Endothelial cell of umbilical vein (primary cell): ENCODE measurements around the gene MMP27. TPM values are rescaled to one million over a fixed set of nuclear protein-coding genes. Genes with fewer than 3 reads are reported as not detected.

Source experiments
- BruUV-seq: library from RNA; stranded (reverse); fragments of 400-500 nt; replicated peaks from 2 replicates; lab custom pipeline; 2021; lab: Mats Ljungman, UMichigan
- CTCF ChIA-PET: fragments of 300-600, 350-600 bp; sonication (Branson Sonifier 250); formaldehyde crosslinking; loops from one replicate; lab custom pipeline; 2021; ENCODE audit warnings: antibody characterized with exemption, inconsistent platforms; lab: Charles Lee
- POLR2A ChIA-PET: fragments of 300-600, 350-600 bp; sonication (Branson Sonifier 250); formaldehyde crosslinking; loops from one replicate; lab custom pipeline; 2021; ENCODE audit warnings: antibody characterized with exemption, inconsistent platforms; lab: Charles Lee
- DNase-seq: peaks from one replicate; pipeline ENCODE4 v3.0.0-alpha.2; 2011; ENCODE audit warnings: low read depth, low spot score
- FAIRE-seq: peaks from 2 replicates; lab custom pipeline; 2011; peaks lifted over from hg19 to GRCh38; lab: Jason Lieb, UNC
- H2AFZ ChIP-seq: 2 replicates; pipeline ENCODE4 v1.6.0; 2012; ENCODE audit warnings: low read depth, low read length, control low read depth, inconsistent platforms
- H3K27ac ChIP-seq: 2 replicates; pipeline ENCODE4 v1.5.1; 2011; ENCODE audit warnings: low read depth, mild to moderate bottlenecking, control low read depth, low read length, moderate library complexity; ENCODE audit not compliant: insufficient read depth
- H3K27me3 ChIP-seq, 2 experiments: 2 replicates each; pipeline versions ENCODE4 v1.6.0 to v1.6.1; 2011; ENCODE audit warnings: low read length in 2 of 2, mixed read lengths in 1 of 2; ENCODE audit not compliant: control insufficient read depth in 2 of 2, insufficient read depth in 2 of 2
- H3K36me3 ChIP-seq, 2 experiments: 2 replicates in 1 of 2; 3 replicates in 1 of 2; pipeline ENCODE4 v1.5.1; 2011; ENCODE audit warnings: low read length in 2 of 2, mild to moderate bottlenecking in 1 of 2, moderate library complexity in 1 of 2; ENCODE audit not compliant: control insufficient read depth in 2 of 2, insufficient read depth in 2 of 2; ENCODE audit errors: extremely low read depth in 1 of 2
- H3K4me1 ChIP-seq: 3 replicates; pipeline ENCODE4 v1.5.1; 2011; ENCODE audit warnings: mild to moderate bottlenecking, low read length; ENCODE audit not compliant: control insufficient read depth, insufficient read depth; ENCODE audit errors: extremely low read depth
- H3K4me2 ChIP-seq: 2 replicates; pipeline ENCODE4 v1.6.1; 2011; ENCODE audit warnings: low read length, control low read depth, mixed read lengths; ENCODE audit not compliant: insufficient read depth
- H3K4me3 ChIP-seq, 3 experiments: fragments of 200-600 bp in 1 of 3; sonication (generic), shearing (Covaris generic) in 1 of 3; replicated peaks in 1 of 3; 2 replicates each; pipeline ENCODE4 v1.5.1; 2011 to 2016; ENCODE audit warnings: control low read depth in 3 of 3, low read length in 3 of 3, mild to moderate bottlenecking in 2 of 3, inconsistent platforms in 1 of 3, low read depth in 1 of 3, moderate library complexity in 1 of 3; ENCODE audit not compliant: insufficient read depth in 1 of 3
- H3K79me2 ChIP-seq: 2 replicates; pipeline ENCODE4 v1.6.0; 2012; ENCODE audit warnings: low read length, inconsistent platforms; ENCODE audit not compliant: control insufficient read depth, insufficient read depth
- H3K9ac ChIP-seq: replicated peaks from 2 replicates; pipeline ENCODE3; 2011; ENCODE audit warnings: low read length, control low read depth; ENCODE audit not compliant: insufficient read depth; ENCODE audit errors: extremely low read depth
- H3K9me1 ChIP-seq: replicated peaks from 3 replicates; pipeline ENCODE4 v1.6.0; 2011; ENCODE audit warnings: mild to moderate bottlenecking, low read length; ENCODE audit not compliant: control insufficient read depth, insufficient read depth; ENCODE audit errors: extremely low read depth
- H3K9me3 ChIP-seq: replicated peaks from 2 replicates; pipeline ENCODE4 v1.5.1; 2012; ENCODE audit warnings: low read length, inconsistent platforms; ENCODE audit not compliant: control insufficient read depth, insufficient read depth
- H4K20me1 ChIP-seq: replicated peaks from 2 replicates; pipeline ENCODE3; 2011; ENCODE audit warnings: mild to moderate bottlenecking, low read length; ENCODE audit not compliant: control insufficient read depth, insufficient read depth; ENCODE audit errors: extremely low read depth
- EZH2 ChIP-seq: IDR thresholded peaks from 2 replicates; pipeline ENCODE4 v1.6.1; 2012; ENCODE audit warnings: borderline replicate concordance, low read depth, mild to moderate bottlenecking, moderate library complexity, low read length, inconsistent platforms; ENCODE audit not compliant: severe bottlenecking
- GATA2 ChIP-seq: IDR thresholded peaks from 2 replicates; pipeline ENCODE4 v1.7.0; 2011; ENCODE audit warnings: low read depth, mild to moderate bottlenecking, moderate library complexity, mixed read lengths, low read length; ENCODE audit not compliant: insufficient read length, insufficient read depth
- MYC ChIP-seq: IDR thresholded peaks from one replicate; pipeline ENCODE4 v1.6.1; 2011; ENCODE audit warnings: mild to moderate bottlenecking, low read depth, low read length
- POLR2A ChIP-seq: IDR thresholded peaks from 2 replicates; pipeline ENCODE4 v1.6.1; 2012; ENCODE audit warnings: low read depth, mild to moderate bottlenecking, control low read depth, low read length
- POLR2AphosphoS5 ChIP-seq: IDR thresholded peaks from 2 replicates; pipeline ENCODE4 v1.6.1; 2012; ENCODE audit warnings: low read depth, mild to moderate bottlenecking, control low read depth, low read length, moderate library complexity; ENCODE audit not compliant: insufficient read depth
- dilution Hi-C: fragments of 300-500 bp; cut with MboI; formaldehyde crosslinking; loops from one replicate; pipeline ENCODE4 v1.15.0; 2019; ENCODE audit warnings: low sequenced_read_pairs; ENCODE audit not compliant: extremely low pct_ligation_motif_present
- intact Hi-C: fragments of 100-400 bp; cut with micrococcal nuclease; formaldehyde crosslinking; loops from one replicate; pipeline ENCODE4 v1.10.0; 2022
- polyA plus RNA-seq, 4 experiments: library from polyadenylated mRNA; depleted of rRNA in 3 of 4; stranded (reverse) in 3 of 4; unstranded in 1 of 4; fragments of >200 nt; gene quantifications; 2 replicates each; pipeline versions ENCODE4 v1.2.1 to v1.2.3, GENCODE V29; 2011 to 2012; ENCODE audit warnings: missing spikeins in 1 of 4
- total RNA-seq: library from RNA; stranded (reverse); gene quantifications from 2 replicates; pipeline ENCODE4 v1.2.3, GENCODE V29; 2021
- TF ChIP-seq, protein P1 (sequence below), 2 donors: IDR thresholded peaks; 1 replicate in 1 of 2; 2 replicates in 1 of 2; pipeline ENCODE4 v1.5.1; 2011; ENCODE audit warnings: low read length in 2 of 2, mild to moderate bottlenecking in 2 of 2, moderate library complexity in 2 of 2, control low read depth in 1 of 2, inconsistent platforms in 1 of 2, low read depth in 1 of 2; ENCODE audit not compliant: insufficient read depth in 1 of 2; ENCODE audit errors: extremely low read depth in 1 of 2
- TF ChIP-seq, protein P2 (sequence below): IDR thresholded peaks from 2 replicates; pipeline ENCODE4 v1.6.1; 2011; ENCODE audit not compliant: insufficient read depth, insufficient read length

MMP27 gene
- total and polyA plus RNA-seq, 2 donors (not counting 3 experiments of a cell fraction or from before 2014, with no cell fraction given) = not detected

DNA sequence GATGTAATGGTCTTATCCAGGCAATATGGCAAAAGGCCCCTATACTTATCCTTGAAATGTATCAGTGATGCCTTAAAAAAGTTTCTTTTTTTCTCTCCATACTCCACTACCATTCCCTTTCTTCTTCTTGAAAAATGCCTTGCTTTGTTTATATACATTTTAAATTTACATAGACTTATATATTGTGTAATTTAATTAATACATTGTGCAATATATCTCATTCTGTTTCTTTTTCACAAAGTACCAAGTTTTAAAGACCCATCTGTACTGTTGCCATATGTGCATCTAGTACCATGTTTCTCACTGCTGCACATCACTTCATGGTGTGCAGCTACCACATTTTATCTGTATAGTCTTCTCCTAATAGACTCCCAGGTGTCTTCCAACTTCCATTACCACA is 11.7 kb upstream of the MMP27 start:
- no peak for TF ChIP-seq MYC
- no peak for TF ChIP-seq EZH2
- no peak for TF ChIP-seq POLR2AphosphoS5
- ChIA-PET POLR2A (no interaction called here), CTCF (no interaction called here)
- BruUV-seq = no TSS peak
- Histone ChIP-seq H3K36me3 (no peaks in the 10 kb centered on the region), H2AFZ (no peak overlapping the region), H3K4me1 (no peaks in the 10 kb centered on the region), H3K4me3 (no peak overlapping the region), H3K4me2 (no peak overlapping the region), H3K27me3 (peaks cover 14 to 17% of the 10 kb centered on the region in 2 experiments), H3K9ac (no peak overlapping the region), H4K20me1 (no peaks in the 10 kb centered on the region), H3K9me3 (no peaks in the 10 kb centered on the region), H3K79me2 (no peaks in the 10 kb centered on the region), H3K9me1 (no peaks in the 10 kb centered on the region), H3K27ac (no peak overlapping the region)
- no peak for FAIRE-seq
- DNase-seq = no peak
- dilution Hi-C loops = no loop called here
- intact Hi-C loops = no loop called here

DNA sequence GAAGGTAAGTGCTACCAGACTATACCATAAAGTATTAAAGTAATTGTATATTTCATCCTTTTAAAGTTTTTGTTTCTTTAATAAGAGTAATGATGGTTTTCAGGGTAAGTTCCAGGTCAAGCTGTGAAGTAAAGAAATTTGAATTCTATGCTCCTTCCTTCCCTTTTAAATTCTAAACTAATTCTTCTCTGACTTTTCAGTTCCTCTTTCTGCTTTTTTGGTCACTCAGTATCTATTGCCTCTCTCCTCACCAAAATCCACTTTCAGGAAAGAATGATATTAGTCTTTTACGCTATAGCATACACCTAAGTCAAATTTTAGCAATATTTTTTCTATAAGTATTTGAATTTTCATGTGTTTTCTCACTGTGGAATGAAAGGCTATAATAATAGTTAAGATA is 11.0 kb upstream of the MMP27 start:
- no peaks in the 10 kb centered on the region for H3K4me1 ChIP-seq
- no peaks in the 10 kb centered on the region for H4K20me1 ChIP-seq
- H3K9ac ChIP-seq = no peak overlapping the region
- no peaks in the 10 kb centered on the region for H3K79me2 ChIP-seq
- ChIA-PET CTCF (no interaction called here), POLR2A (no interaction called here)
- H3K9me1 ChIP-seq = no peaks in the 10 kb centered on the region
- peaks cover 14 to 17% of the 10 kb centered on the region in 2 experiments for H3K27me3 ChIP-seq
- intact Hi-C loops (no loop called here), dilution Hi-C loops (no loop called here)
- DNase-seq = no peak
- TF ChIP-seq, protein P1, sequence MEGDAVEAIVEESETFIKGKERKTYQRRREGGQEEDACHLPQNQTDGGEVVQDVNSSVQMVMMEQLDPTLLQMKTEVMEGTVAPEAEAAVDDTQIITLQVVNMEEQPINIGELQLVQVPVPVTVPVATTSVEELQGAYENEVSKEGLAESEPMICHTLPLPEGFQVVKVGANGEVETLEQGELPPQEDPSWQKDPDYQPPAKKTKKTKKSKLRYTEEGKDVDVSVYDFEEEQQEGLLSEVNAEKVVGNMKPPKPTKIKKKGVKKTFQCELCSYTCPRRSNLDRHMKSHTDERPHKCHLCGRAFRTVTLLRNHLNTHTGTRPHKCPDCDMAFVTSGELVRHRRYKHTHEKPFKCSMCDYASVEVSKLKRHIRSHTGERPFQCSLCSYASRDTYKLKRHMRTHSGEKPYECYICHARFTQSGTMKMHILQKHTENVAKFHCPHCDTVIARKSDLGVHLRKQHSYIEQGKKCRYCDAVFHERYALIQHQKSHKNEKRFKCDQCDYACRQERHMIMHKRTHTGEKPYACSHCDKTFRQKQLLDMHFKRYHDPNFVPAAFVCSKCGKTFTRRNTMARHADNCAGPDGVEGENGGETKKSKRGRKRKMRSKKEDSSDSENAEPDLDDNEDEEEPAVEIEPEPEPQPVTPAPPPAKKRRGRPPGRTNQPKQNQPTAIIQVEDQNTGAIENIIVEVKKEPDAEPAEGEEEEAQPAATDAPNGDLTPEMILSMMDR (IDR thresholded peaks at IDR 0.05; ENCODE audit: extremely low read depth in 1 of 2, insufficient read depth in 1 of 2, low read depth in 1 of 2, low read length in 2 of 2) = no peak
- TF ChIP-seq GATA2 (no peak), POLR2AphosphoS5 (no peak), EZH2 (no peak), POLR2A (no peak)
- TF ChIP-seq, protein P2, sequence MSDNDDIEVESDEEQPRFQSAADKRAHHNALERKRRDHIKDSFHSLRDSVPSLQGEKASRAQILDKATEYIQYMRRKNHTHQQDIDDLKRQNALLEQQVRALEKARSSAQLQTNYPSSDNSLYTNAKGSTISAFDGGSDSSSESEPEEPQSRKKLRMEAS = no peak
- no TSS peak for BruUV-seq
- no peak overlapping the region for H3K4me2 ChIP-seq
- H3K27ac ChIP-seq = no peak overlapping the region
- no peak overlapping the region for H2AFZ ChIP-seq
- H3K36me3 ChIP-seq = no peaks in the 10 kb centered on the region
- H3K9me3 ChIP-seq = no peaks in the 10 kb centered on the region
- FAIRE-seq = no peak
- H3K4me3 ChIP-seq = no peak overlapping the region
